ENCODE results near the gene CREG2. TPM values are rescaled to one million over a fixed set of nuclear protein-coding genes. Genes with fewer than 3 reads are reported as not detected.

Gene CREG2
- polyA plus RNA-seq, 1 experiment: not detected

GRCh38 chr2:101369100-101369499 is 18.2 kb downstream of the CREG2 start:
- ChIA-PET POLR2A (no interaction called here), CTCF (no interaction called here)
- no peaks in the 10 kb centered on the region for H3K36me3 ChIP-seq (ENCODE audit: control insufficient read depth, insufficient read depth, low read length)
- no peak overlapping the region for H3K4me3 ChIP-seq (ENCODE audit: low read depth, low read length)
- H3K27me3 ChIP-seq (ENCODE audit: control insufficient read depth, insufficient read depth, low read length): peaks cover 2% of the 10 kb centered on the region; the same call in 1 of the 2 replicates
- DNase-seq (ENCODE audit: low read depth): no peak
- TF ChIP-seq CTCF (IDR thresholded peaks at IDR 0.05; ENCODE audit: insufficient read depth, low read depth, low read length): no peak

GRCh38 chr2:101368376-101368775 is 18.9 kb downstream of the CREG2 start:
- peaks cover 3% of the 10 kb centered on the region; the same call in 1 of the 2 replicates for H3K27me3 ChIP-seq (ENCODE audit: control insufficient read depth, insufficient read depth, low read length)
- POLR2A ChIA-PET: no interaction called here
- H3K4me3 ChIP-seq (ENCODE audit: low read depth, low read length): no peak overlapping the region
- no peaks in the 10 kb centered on the region for H3K36me3 ChIP-seq (ENCODE audit: control insufficient read depth, insufficient read depth, low read length)
- no peak for DNase-seq (ENCODE audit: low read depth)
- CTCF ChIA-PET: no interaction called here
- TF ChIP-seq CTCF (IDR thresholded peaks at IDR 0.05; ENCODE audit: insufficient read depth, low read depth, low read length): no peak

GRCh38 chr2:101367508-101367907 is 19.8 kb downstream of the CREG2 start:
- Histone ChIP-seq H3K27me3 (ENCODE audit: control insufficient read depth, insufficient read depth, low read length) (peaks cover 6% of the 10 kb centered on the region), H3K36me3 (ENCODE audit: control insufficient read depth, insufficient read depth, low read length) (no peaks in the 10 kb centered on the region), H3K4me3 (ENCODE audit: low read depth, low read length) (no peak overlapping the region)
- no peak for TF ChIP-seq CTCF (IDR thresholded peaks at IDR 0.05; ENCODE audit: insufficient read depth, low read depth, low read length)
- DNase-seq (ENCODE audit: low read depth): no peak
- CTCF ChIA-PET: no interaction called here
- POLR2A ChIA-PET: interaction anchor here (0.5 kb wide), 1 partner anchor 58 kb away, joined by 4 read pairs; no protein-coding TSS in a partner anchor

- H3K27me3 ChIP-seq (ENCODE audit: control insufficient read depth, insufficient read depth, low read length): peaks cover 13% of the 10 kb centered on the region
- DNase-seq (ENCODE audit: low read depth): no peak
- no peaks in the 10 kb centered on the region for H3K36me3 ChIP-seq (ENCODE audit: control insufficient read depth, insufficient read depth, low read length)
- ChIA-PET CTCF (interaction anchor here (1.8 to 2.1 kb wide), 2 partner anchors 15 to 23 kb away, joined by 4 to 5 read pairs; no protein-coding TSS in a partner anchor), POLR2A (no interaction called here)
- no peak for TF ChIP-seq CTCF (IDR thresholded peaks at IDR 0.05; ENCODE audit: insufficient read depth, low read depth, low read length)
- no peak overlapping the region for H3K4me3 ChIP-seq (ENCODE audit: low read depth, low read length)
Measured at GRCh38 chr2:101364878-101365277, 22.4 kb downstream of the CREG2 start.

- ChIA-PET CTCF (interaction anchor here (2.2 kb wide), 1 partner anchor 21 kb away, joined by 10 read pairs; no protein-coding TSS in a partner anchor), POLR2A (no interaction called here)
- DNase-seq (ENCODE audit: low read depth): no peak
- TF ChIP-seq CTCF (IDR thresholded peaks at IDR 0.05; ENCODE audit: insufficient read depth, low read depth, low read length): no peak
- H3K36me3 ChIP-seq (ENCODE audit: control insufficient read depth, insufficient read depth, low read length): no peaks in the 10 kb centered on the region
- H3K4me3 ChIP-seq (ENCODE audit: low read depth, low read length): no peak overlapping the region
- peaks cover 13% of the 10 kb centered on the region for H3K27me3 ChIP-seq (ENCODE audit: control insufficient read depth, insufficient read depth, low read length)
Measured at GRCh38 chr2:101362777-101363176, 24.5 kb downstream of the CREG2 start.

All from BJ (cell line).